Measurements from ENCODE around the gene LCE7A.

The LCE7A gene

GRCh38 chr1:152880316-152880715, 20.5 kb downstream of the LCE7A start:
- no peak for DNase-seq (ENCODE audit: low read depth in 2 of 2)

DNA sequence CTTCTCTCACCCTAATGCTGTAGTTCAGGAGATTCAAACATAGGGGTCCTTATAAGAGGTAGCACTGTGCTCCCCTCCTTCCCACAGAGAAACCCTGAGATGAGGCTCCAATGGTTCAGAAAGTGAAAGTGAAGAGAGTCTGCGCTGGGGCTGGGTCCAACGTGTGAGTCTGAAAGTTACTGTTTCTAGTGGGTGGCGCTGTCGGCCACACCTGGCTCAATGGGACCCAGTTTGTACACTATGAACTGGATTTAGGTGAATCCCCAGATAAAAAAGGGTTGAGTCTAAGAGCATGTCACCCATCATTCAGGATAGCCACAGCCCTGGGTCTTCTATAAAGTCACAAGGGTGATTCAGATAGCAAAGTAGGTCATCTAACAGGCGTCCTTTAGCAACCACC, 21.1 kb downstream of the LCE7A start:
- no peak for DNase-seq (ENCODE audit: low read depth in 2 of 2)

- no peak for DNase-seq (ENCODE audit: low read depth in 2 of 2)
These were observed 24.3 kb downstream of the LCE7A start for GRCh38 chr1:152884085-152884484.

DNA sequence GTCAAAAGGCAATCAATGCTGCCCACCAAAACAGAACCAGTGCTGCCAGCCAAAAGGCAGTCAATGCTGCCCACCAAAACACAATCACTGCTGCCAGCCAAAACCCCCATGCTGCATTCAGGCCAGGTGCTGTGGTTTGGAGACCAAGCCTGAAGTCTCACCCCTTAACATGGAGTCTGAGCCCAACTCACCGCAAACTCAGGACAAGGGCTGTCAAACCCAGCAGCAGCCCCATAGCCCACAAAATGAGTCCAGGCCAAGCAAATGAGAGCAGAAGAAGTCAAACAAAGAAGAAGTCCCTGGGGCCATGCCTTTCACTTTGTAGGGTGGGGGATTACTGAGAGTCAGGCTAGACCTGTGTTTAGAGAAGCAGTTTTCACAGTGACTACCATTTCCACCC, 24.7 kb downstream of the LCE7A start:
- no peak for DNase-seq (ENCODE audit: low read depth in 2 of 2)

GRCh38 chr1:152884966-152885624, 25.3 kb downstream of the LCE7A start:
- no peak for DNase-seq (ENCODE audit: low read depth in 2 of 2)

- no peak for DNase-seq (ENCODE audit: low read depth in 2 of 2)
These were observed 26.3 kb downstream of the LCE7A start for GRCh38 chr1:152886085-152886484.

DNA sequence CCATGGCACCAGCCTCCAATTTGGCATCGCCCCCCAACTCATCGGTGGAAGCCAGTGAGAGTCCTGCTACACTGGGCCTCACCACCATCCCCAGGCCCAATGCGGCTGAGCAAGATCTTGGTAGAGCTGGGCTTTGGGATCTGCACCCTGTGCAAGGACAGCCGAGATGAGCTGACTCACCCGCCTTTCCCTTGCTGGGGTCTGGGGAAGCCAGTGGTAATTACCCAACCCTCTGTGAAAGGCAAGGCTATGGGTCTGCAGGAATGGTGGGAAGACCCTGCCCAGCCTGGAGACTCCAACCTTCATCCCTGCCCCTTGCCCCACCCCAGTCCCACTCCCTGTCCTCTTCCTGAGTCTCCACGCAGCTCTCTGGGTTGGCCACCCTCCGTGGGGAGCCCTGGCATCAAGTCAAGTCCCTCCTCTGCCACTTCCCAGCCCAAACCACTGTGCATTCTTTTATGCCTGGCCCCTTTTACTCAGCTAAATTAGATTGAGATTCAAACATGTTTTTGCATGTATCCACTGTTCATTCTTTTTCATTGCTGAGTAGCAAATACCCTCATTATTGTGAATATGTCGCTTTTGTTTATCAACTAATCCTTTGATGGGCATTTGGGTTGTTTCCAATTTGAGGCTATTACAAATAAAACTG, 27.1 kb downstream of the LCE7A start:
- no peak for DNase-seq (ENCODE audit: low read depth in 2 of 2)

GRCh38 chr1:152888126-152888525, 28.3 kb downstream of the LCE7A start:
- no peak for DNase-seq (ENCODE audit: low read depth in 2 of 2)

DNA sequence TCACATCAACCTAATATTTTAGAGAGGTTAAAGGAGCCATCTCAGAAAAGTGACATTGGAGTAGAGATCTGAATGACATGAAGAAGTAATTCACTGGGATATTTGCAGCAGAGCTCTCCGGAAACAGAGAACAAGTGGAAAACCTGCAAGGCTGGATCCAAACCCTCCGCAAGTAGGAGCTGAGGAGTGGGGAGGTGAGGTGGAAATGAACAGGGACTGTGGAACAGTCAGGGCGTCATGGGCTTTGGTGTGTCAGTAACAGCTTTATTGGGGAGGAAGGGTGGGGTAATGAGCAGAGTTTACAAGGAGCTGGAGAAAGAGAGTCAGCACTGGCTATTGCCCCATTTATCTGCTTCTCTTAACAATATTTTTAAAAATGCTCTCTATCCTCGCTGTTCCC, 39.2 kb downstream of the LCE7A start:
- DNase-seq (ENCODE audit: low read depth in 2 of 2), result no peak

DNA sequence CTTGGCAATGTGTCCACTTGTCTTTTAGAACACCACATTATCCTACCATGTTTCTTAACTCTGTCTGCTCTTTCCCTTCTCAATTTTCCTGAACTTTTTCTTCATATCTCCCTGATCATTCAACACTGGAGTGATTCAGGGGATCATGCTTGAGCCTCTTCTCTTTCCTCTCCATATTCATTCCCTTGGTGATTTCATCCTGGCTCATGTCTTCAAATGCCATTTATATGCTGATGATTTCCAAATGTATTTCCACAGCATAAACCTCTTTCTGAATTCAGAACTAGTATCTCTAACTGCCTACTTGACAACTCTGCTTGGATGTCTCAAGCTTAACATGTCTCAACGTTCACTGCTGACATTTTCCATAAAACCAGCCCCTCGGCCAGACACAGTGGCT, 40.1 kb downstream of the LCE7A start:
- DNase-seq (ENCODE audit: low read depth in 2 of 2), result no peak

DNA sequence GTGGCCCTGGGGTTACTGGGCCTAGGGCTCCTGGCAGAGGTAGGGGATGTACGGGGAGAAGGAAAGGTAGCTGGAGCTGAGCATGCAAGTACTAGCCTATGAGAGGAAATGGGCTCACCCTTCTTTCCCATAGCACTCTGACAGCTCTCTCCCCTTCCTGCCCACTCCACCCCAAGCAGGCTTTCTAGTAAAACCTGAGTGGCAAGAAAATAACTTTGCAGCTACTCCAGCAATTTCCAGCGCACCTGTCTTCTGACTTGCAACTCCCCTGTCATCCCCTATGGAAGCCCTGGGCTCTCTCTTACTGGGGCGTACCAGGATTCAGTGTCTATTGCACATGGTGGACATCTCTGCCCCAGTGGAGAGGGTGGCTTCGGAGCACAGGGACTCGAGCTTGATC, 41.8 kb downstream of the LCE7A start:
- no peak for DNase-seq (ENCODE audit: low read depth in 2 of 2)

- no peak for DNase-seq (ENCODE audit: low read depth in 2 of 2)
These were observed 42.8 kb downstream of the LCE7A start for GRCh38 chr1:152902636-152903035.

DNA sequence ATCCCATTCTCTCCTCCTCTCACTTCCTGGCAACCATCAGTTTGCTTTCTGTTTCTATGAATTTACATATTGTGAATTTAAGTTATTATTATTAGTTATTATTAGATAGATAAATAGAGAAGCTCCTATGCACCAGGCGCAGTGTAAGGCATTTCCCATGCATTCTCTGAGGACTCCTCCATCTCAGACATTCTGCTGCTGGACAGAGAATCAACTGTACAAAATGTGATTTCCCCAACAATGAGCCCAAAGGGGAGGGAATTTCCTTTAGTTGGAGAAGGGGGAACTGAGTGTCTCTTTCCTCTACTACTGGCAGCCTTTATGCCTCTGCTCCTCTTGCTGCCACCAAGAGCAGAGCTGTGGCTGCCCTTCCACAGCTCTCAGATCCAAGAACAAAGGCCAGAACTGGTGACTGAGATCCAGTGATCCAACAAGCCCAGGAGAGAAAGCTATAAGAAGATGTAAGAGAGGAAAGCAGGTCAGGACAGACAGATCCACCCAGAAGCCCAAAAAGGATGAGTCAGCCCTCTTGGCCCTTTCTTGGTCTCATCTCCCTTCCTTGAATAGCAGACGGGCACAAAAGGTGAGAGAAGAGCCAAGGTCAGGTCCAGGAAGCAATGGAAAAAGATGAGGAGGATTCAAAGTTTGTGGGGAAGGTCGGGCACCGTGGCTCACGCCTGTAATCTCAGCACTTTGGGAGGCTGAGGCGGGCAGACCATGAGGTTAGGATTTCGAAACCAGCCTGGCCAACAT, 45.1 kb downstream of the LCE7A start:
- no peak for DNase-seq (ENCODE audit: low read depth in 2 of 2)

DNA sequence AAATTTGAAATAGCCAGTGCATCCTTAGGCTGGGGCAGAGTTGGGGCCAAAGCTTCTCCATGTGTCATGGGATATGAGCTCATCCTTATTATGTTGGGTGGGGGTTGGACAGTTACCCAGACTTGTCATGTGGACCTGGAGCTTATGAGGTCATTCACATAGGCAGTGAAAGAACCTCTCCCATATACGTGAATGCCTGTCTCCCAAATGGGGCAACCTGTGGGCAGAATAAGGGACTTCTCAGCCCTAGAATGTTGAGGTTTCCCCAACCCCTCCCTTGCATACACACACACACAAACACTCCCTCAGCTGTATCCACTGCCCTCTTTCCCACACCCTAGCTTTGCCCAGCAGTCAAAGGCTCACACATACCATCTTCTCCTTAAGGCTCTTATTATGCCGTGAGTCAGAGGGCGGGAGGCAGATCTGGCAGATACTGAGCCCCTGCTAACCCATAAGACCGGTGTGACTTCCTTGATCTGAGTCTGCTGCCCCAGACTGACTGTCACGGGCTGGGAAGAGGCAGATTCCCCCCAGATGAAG, 46.3 kb downstream of the LCE7A start:
- no peak for DNase-seq (ENCODE audit: low read depth in 2 of 2)

GRCh38 chr1:152907686-152908601, 48.1 kb downstream of the LCE7A start, which contains the start of gene IVL:
Gene IVL (plus strand): TSS chr1:152908546. CDS start chr1:152909798, 1,252 bp downstream.
- no peak for DNase-seq (ENCODE audit: low read depth in 2 of 2)

- DNase-seq (ENCODE audit: low read depth in 2 of 2), result no peak
These were observed 49.4 kb downstream of the LCE7A start for GRCh38 chr1:152909206-152909605.
